Measurements from ENCODE around the gene DDX6. TPM values are rescaled to one million over a fixed set of nuclear protein-coding genes. Genes with fewer than 3 reads are reported as not detected.

Gene DDX6
- total and polyA plus RNA-seq, 9 of the 15 experiments (the other 6 are each of a cell fraction or from before 2014, with no cell fraction given): 10.0 to 102 (median 58.2) TPM

- TF ChIP-seq TFAM (CRISPR knock-in tag; conservative IDR thresholded peaks at IDR 0.05) (no peak), HBP1 (CRISPR knock-in tag; IDR thresholded peaks at IDR 0.05) (peak; percentile 88), GATAD2A (IDR thresholded peaks at IDR 0.05) (0 out of 2 replicates have a peak, but pooled peaks have one; percentile 61), HMGN3 (IDR thresholded peaks at IDR 0.05; ENCODE audit: borderline replicate concordance, extremely low read depth, insufficient read length, low read depth, low read length) (no peak), TFE3 (CRISPR knock-in tag; IDR thresholded peaks at IDR 0.05) (no peak), THAP12 (CRISPR knock-in tag; IDR thresholded peaks at IDR 0.05) (no peak), BDP1 (IDR thresholded peaks at IDR 0.05; ENCODE audit: insufficient read depth, insufficient read length) (no peak), ID3 (CRISPR knock-in tag; IDR thresholded peaks at IDR 0.05) (no peak), ID3 (tag; IDR thresholded peaks at IDR 0.05) (peak; percentile 67; the same call in 1 of the 2 replicates), THRAP3 (IDR thresholded peaks at IDR 0.05; ENCODE audit: borderline replicate concordance) (no peak), PURB (CRISPR knock-in tag; IDR thresholded peaks at IDR 0.05; ENCODE audit: low read depth) (no peak), NEUROD1 (IDR thresholded peaks at IDR 0.05; ENCODE audit: borderline replicate concordance, low read depth, low read length, partially characterized antibody) (no peak), SP1 (CRISPR knock-in tag; IDR thresholded peaks at IDR 0.05) (no peak), ZFP1 (CRISPR knock-in tag; IDR thresholded peaks at IDR 0.05) (no peak), SRSF7 (optimal IDR thresholded peaks at IDR 0.05; ENCODE audit: low read depth, low read length) (no peak), ZNF668 (CRISPR knock-in tag; IDR thresholded peaks at IDR 0.05) (no peak), ETV6 (IDR thresholded peaks at IDR 0.05; ENCODE audit: borderline replicate concordance in 1 of 2, low read depth in 2 of 2, low read length in 1 of 2) (no peak), ETV6 (CRISPR knock-in tag; IDR thresholded peaks at IDR 0.05; ENCODE audit: borderline replicate concordance) (no peak), ZNF740 (CRISPR knock-in tag; IDR thresholded peaks at IDR 0.05) (0 out of 2 replicates have a peak, but pooled peaks have one; percentile 52), ZNF740 (tag; IDR thresholded peaks at IDR 0.05) (no peak), ZC3H11A (IDR thresholded peaks at IDR 0.05; ENCODE audit: low read depth, low read length) (no peak), ZNF384 (IDR thresholded peaks at IDR 0.05; ENCODE audit: low read depth, low read length) (no peak)
Measured at GRCh38 chr11:118790357-118791110, 430 bp downstream of the DDX6 start (continued).

Measured in K562 (cell line).